Coronary artery (tissue), 2 donors: ENCODE results near the gene MYO1D.

Experiments used
- DNase-seq: peaks from one replicate; pipeline ENCODE4 v3.0.0-alpha.2; 2017; ENCODE audit warnings: low spot score
- H3K27ac ChIP-seq, 2 donors: fragments of 200-600 bp; sonication (generic); one replicate each; pipeline ENCODE4 v1.5.1; 2016 to 2019
- H3K4me3 ChIP-seq: fragments of 200-600 bp; sonication (generic); 2 replicates; pipeline ENCODE4 v1.5.1; 2016; ENCODE audit warnings: mild to moderate bottlenecking, moderate library complexity
- TF ChIP-seq, protein P1 (sequence below): fragments of 200-600 bp; sonication (generic); IDR thresholded peaks from one replicate; pipeline ENCODE4 v1.5.1; 2019; ENCODE audit warnings: antibody characterized with exemption

Gene MYO1D

DNA sequence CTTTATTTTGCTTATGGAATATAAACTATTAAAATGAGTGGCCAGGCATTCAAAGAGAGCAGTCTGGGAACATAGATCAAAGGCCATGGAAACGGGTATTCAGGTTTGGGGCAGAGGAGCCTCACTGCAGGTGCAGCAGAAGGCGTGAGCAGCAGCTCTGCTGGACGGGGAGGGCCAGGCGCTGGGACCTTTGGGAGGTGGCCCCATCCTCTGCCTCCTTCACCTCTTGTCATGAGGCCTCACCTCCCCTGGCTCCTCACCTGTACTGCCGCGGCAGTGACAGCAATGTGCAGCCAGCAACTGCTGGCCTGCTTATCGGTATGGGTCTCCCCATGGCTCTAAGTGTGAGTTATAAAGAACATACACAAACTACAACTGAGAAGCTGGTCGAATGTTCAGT, 280.7 kb downstream of the MYO1D start:
- no peak for DNase-seq
- TF ChIP-seq, protein P1, sequence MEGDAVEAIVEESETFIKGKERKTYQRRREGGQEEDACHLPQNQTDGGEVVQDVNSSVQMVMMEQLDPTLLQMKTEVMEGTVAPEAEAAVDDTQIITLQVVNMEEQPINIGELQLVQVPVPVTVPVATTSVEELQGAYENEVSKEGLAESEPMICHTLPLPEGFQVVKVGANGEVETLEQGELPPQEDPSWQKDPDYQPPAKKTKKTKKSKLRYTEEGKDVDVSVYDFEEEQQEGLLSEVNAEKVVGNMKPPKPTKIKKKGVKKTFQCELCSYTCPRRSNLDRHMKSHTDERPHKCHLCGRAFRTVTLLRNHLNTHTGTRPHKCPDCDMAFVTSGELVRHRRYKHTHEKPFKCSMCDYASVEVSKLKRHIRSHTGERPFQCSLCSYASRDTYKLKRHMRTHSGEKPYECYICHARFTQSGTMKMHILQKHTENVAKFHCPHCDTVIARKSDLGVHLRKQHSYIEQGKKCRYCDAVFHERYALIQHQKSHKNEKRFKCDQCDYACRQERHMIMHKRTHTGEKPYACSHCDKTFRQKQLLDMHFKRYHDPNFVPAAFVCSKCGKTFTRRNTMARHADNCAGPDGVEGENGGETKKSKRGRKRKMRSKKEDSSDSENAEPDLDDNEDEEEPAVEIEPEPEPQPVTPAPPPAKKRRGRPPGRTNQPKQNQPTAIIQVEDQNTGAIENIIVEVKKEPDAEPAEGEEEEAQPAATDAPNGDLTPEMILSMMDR, result no peak
- Histone ChIP-seq H3K27ac (no peak overlapping the region), H3K4me3 (no peak overlapping the region)

- no peak overlapping the region for H3K4me3 ChIP-seq
- H3K27ac ChIP-seq, result no peak overlapping the region
- DNase-seq, result no peak
- TF ChIP-seq, protein P1, result no peak
Observed at GRCh38 chr17:32593003-32593402, 283.9 kb downstream of the MYO1D start.

DNA sequence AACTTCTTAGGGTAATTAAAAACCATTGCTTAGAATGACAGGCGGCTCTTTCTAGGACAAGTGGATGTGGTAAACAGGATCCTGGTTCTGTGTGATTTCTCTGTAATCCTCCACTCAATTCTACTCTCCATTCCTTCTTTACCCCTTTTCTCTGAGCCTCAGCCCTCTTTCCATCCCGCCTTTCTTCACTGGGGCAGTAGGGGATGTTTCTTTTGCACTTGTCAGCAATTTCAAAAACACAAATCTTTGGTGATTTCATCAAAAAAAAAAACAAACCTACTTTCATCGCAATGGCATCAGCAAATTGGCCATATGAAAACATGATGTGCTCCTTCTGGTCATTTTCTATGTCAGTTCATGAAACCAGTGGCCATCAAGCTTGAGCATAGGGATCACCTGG, 285.5 kb downstream of the MYO1D start:
- Histone ChIP-seq H3K4me3 (no peak overlapping the region), H3K27ac (no peak overlapping the region)
- no peak for DNase-seq
- TF ChIP-seq, protein P1, result no peak

GRCh38 chr17:32590974-32591373, 285.9 kb downstream of the MYO1D start:
- no peak overlapping the region for H3K27ac ChIP-seq
- H3K4me3 ChIP-seq, result no peak overlapping the region
- DNase-seq, result no peak
- TF ChIP-seq, protein P1, result no peak

GRCh38 chr17:32588982-32589381, 287.9 kb downstream of the MYO1D start:
- Histone ChIP-seq H3K27ac (no peak overlapping the region), H3K4me3 (no peak overlapping the region)
- TF ChIP-seq, protein P1, result no peak
- no peak for DNase-seq

DNA sequence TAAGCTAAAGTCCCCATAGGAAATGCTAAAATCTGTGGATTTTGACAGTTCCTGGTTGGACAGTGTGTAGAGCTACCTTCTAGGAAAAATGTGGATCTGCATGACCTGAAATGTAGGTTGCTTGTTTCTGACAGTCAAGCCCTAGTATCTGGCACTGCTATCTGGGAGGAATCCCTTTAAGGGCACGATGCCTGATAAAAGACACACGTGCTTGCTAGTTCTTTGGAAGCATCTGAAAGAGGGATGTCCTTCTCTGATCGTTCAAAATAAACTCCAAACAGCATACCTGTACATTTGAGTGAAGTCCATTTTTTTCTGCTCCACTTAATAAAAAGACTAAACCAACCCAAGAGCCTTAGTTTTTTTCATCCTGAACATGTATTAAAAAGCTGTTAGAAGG, 288.8 kb downstream of the MYO1D start:
- DNase-seq, result no peak
- Histone ChIP-seq H3K27ac (no peak overlapping the region), H3K4me3 (no peak overlapping the region)
- TF ChIP-seq, protein P1, result no peak

GRCh38 chr17:32586666-32587065, 290.3 kb downstream of the MYO1D start:
- Histone ChIP-seq H3K27ac (no peak overlapping the region), H3K4me3 (no peak overlapping the region)
- DNase-seq, result no peak
- TF ChIP-seq, protein P1, result no peak
